HepG2 (cell line): ENCODE results near the gene KAZN. TPM values are rescaled to one million over a fixed set of nuclear protein-coding genes. Genes with fewer than 3 reads are reported as not detected.

ENCODE experiments used
- FOXC1 ChIP-seq: sonication (generic); formaldehyde crosslinking; IDR thresholded peaks from 2 replicates; pipeline ENCODE4 v1.8.0; 2022; ENCODE audit warnings: mild to moderate bottlenecking, missing genetic modification reagents, borderline replicate concordance
- GATA4 ChIP-seq: sonication (generic); IDR thresholded peaks from 2 replicates; pipeline ENCODE4 v1.6.1; 2016; ENCODE audit warnings: antibody characterized with exemption, low read depth, borderline replicate concordance
- NFYC ChIP-seq: IDR thresholded peaks from 2 replicates; pipeline ENCODE4 v1.6.1; 2016; ENCODE audit warnings: missing genetic modification reagents, missing compliant biosample characterization
- NR2F6 ChIP-seq, 2 experiments: IDR thresholded peaks; 2 replicates each; pipeline ENCODE4 v1.6.1; 2016; ENCODE audit warnings: antibody characterized with exemption in 1 of 2, mild to moderate bottlenecking in 1 of 2
- ONECUT2 ChIP-seq: sonication (generic); formaldehyde crosslinking; IDR thresholded peaks from 2 replicates; pipeline ENCODE4 v1.4.0; 2020; ENCODE audit warnings: missing genetic modification reagents
- PPARG ChIP-seq: conservative IDR thresholded peaks from 2 replicates; pipeline ENCODE4 v1.6.1; 2016; ENCODE audit warnings: missing biosample characterization, missing genetic modification reagents
- RORA ChIP-seq: sonication (generic); formaldehyde crosslinking; IDR thresholded peaks from 2 replicates; pipeline ENCODE4 v1.5.0; 2020; ENCODE audit warnings: mild to moderate bottlenecking, missing genetic modification reagents, moderate library complexity
- RXRB ChIP-seq: IDR thresholded peaks from 2 replicates; pipeline ENCODE4 v1.6.1; 2016; ENCODE audit warnings: borderline replicate concordance, missing genetic modification reagents, missing compliant biosample characterization
- SMAD9 ChIP-seq: sonication (generic); formaldehyde crosslinking; IDR thresholded peaks from 2 replicates; pipeline ENCODE4 v1.5.1; 2020; ENCODE audit warnings: mild to moderate bottlenecking, missing genetic modification reagents
- SMYD3 ChIP-seq: sonication (generic); formaldehyde crosslinking; IDR thresholded peaks from 2 replicates; pipeline ENCODE4 v1.8.1; 2023; ENCODE audit warnings: mild to moderate bottlenecking, missing genetic modification reagents
- ZNF12 ChIP-seq: sonication (generic); formaldehyde crosslinking; IDR thresholded peaks from 2 replicates; pipeline ENCODE4 v1.5.0; 2020; ENCODE audit warnings: missing genetic modification reagents
- ZNF282 ChIP-seq: fragments of 450-650 bp; IDR thresholded peaks from 2 replicates; pipeline ENCODE4 v1.6.1; 2018; ENCODE audit not compliant: partially characterized antibody
- ZNF354B ChIP-seq: sonication (generic); formaldehyde crosslinking; IDR thresholded peaks from 2 replicates; pipeline ENCODE4 v1.8.0; 2022; ENCODE audit warnings: mild to moderate bottlenecking, missing genetic modification reagents
- ZNF547 ChIP-seq: sonication (generic); formaldehyde crosslinking; IDR thresholded peaks from 2 replicates; pipeline ENCODE4 v1.5.1; 2020; ENCODE audit warnings: mild to moderate bottlenecking, missing genetic modification reagents
- ZNF775 ChIP-seq: sonication (generic); formaldehyde crosslinking; IDR thresholded peaks from 2 replicates; pipeline ENCODE4 v1.4.0; 2020; ENCODE audit warnings: missing genetic modification reagents, mild to moderate bottlenecking, moderate library complexity, borderline replicate concordance
- polyA plus RNA-seq, 8 experiments: library from polyadenylated mRNA; depleted of rRNA in 3 of 8; stranded (reverse) in 7 of 8; unstranded in 1 of 8; fragments of >200 nt; fragmentation: Illumina TruSeq in 4 of 8; extraction: Trizol in 4 of 8; gene quantifications; 2 replicates each; pipeline versions ENCODE4 v1.2.1 to v1.2.3, GENCODE V29; 2011 to 2016; ENCODE audit warnings: low read depth in 4 of 8, missing spikeins in 1 of 8, mixed read lengths in 1 of 8; ENCODE audit not compliant: insufficient read depth in 1 of 8
- total RNA-seq, 5 experiments: library from RNA; depleted of rRNA; stranded (reverse); fragments of >200 nt; fragmentation: Illumina TruSeq; extraction: Trizol; gene quantifications; 2 replicates each; pipeline ENCODE4 v1.2.3, GENCODE V29; 2016; ENCODE audit warnings: low read depth in 1 of 5
- TF ChIP-seq, protein P1 (sequence below): IDR thresholded peaks from 2 replicates; pipeline ENCODE4 v1.6.1; 2016; ENCODE audit warnings: missing compliant biosample characterization, missing genetic modification reagents, borderline replicate concordance
- TF ChIP-seq, protein P2 (sequence below): sonication (generic); formaldehyde crosslinking; IDR thresholded peaks from 2 replicates; pipeline ENCODE4 v1.4.0; 2020; ENCODE audit warnings: missing genetic modification reagents, borderline replicate concordance
- TF ChIP-seq, protein P3 (sequence below): sonication (generic); formaldehyde crosslinking; IDR thresholded peaks from 2 replicates; pipeline ENCODE4 v1.9.0; 2021; ENCODE audit warnings: missing genetic modification reagents, mild to moderate bottlenecking, borderline replicate concordance
- TF ChIP-seq, protein P4 (sequence below): IDR thresholded peaks from 2 replicates; pipeline ENCODE4 v1.6.1; 2018; ENCODE audit warnings: missing genetic modification reagents, mild to moderate bottlenecking, missing compliant biosample characterization

The KAZN gene
- total and polyA plus RNA-seq, 2 of the 13 experiments (the other 11 are each of a cell fraction or from before 2014, with no cell fraction given): 10.4 to 13.5 TPM

DNA sequence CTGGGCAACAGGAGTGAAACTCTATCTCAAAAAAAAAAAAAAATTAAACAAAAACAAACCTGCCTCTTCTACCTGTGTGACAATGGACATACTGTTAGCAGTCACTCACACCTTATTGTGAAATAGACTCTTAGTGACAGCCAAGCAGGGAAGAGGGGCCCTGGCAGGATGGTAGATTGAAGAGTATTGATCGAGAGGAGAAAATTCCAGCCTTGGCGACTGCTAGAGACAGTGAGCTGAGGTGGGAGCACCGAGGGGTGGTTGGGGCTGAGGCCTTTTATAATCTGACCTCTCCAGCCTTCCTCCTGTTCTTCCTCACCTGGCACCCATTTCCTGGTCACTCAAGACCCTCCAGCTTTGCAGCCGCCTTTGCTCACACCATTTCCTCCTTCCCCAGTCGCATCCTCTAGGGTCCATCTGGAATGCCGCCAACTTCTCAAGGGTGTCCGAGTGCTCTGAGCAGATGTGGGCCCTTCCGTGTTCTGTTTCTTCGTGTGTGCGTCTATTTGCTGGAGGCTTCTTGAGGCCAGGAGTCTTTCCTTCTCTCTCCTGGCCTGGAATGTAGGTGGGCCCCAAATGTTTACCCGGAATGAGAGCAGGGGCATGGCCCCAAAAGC lies 358.2 kb downstream of the KAZN start (continued):
- TF ChIP-seq, protein P1, sequence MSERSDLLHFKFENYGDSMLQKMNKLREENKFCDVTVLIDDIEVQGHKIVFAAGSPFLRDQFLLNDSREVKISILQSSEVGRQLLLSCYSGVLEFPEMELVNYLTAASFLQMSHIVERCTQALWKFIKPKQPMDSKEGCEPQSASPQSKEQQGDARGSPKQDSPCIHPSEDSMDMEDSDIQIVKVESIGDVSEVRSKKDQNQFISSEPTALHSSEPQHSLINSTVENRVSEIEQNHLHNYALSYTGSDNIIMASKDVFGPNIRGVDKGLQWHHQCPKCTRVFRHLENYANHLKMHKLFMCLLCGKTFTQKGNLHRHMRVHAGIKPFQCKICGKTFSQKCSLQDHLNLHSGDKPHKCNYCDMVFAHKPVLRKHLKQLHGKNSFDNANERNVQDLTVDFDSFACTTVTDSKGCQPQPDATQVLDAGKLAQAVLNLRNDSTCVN (CRISPR knock-in tag): no peak
- peak; percentile 96 for TF ChIP-seq ONECUT2
- TF ChIP-seq SMYD3 (CRISPR knock-in tag): no peak
- TF ChIP-seq ZNF354B: no peak
- TF ChIP-seq, protein P2, sequence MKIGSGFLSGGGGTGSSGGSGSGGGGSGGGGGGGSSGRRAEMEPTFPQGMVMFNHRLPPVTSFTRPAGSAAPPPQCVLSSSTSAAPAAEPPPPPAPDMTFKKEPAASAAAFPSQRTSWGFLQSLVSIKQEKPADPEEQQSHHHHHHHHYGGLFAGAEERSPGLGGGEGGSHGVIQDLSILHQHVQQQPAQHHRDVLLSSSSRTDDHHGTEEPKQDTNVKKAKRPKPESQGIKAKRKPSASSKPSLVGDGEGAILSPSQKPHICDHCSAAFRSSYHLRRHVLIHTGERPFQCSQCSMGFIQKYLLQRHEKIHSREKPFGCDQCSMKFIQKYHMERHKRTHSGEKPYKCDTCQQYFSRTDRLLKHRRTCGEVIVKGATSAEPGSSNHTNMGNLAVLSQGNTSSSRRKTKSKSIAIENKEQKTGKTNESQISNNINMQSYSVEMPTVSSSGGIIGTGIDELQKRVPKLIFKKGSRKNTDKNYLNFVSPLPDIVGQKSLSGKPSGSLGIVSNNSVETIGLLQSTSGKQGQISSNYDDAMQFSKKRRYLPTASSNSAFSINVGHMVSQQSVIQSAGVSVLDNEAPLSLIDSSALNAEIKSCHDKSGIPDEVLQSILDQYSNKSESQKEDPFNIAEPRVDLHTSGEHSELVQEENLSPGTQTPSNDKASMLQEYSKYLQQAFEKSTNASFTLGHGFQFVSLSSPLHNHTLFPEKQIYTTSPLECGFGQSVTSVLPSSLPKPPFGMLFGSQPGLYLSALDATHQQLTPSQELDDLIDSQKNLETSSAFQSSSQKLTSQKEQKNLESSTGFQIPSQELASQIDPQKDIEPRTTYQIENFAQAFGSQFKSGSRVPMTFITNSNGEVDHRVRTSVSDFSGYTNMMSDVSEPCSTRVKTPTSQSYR (CRISPR knock-in tag): 0 out of 2 replicates have a peak, but pooled peaks have one; percentile 43
- no peak for TF ChIP-seq FOXC1
- TF ChIP-seq ZNF282: no peak
- no peak for TF ChIP-seq NFYC
- peak; percentile 60 for TF ChIP-seq NR2F6 (IDR thresholded peaks at IDR 0.05)
- TF ChIP-seq NR2F6 (CRISPR knock-in tag; IDR thresholded peaks at IDR 0.05): peak; percentile 71
- 0 out of 2 replicates have a peak, but pooled peaks have one; percentile 21 for TF ChIP-seq ZNF12 (CRISPR knock-in tag)
- no peak for TF ChIP-seq ZNF775
- TF ChIP-seq GATA4: peak; percentile 69; the same call in 1 of the 2 replicates
- TF ChIP-seq, protein P3, sequence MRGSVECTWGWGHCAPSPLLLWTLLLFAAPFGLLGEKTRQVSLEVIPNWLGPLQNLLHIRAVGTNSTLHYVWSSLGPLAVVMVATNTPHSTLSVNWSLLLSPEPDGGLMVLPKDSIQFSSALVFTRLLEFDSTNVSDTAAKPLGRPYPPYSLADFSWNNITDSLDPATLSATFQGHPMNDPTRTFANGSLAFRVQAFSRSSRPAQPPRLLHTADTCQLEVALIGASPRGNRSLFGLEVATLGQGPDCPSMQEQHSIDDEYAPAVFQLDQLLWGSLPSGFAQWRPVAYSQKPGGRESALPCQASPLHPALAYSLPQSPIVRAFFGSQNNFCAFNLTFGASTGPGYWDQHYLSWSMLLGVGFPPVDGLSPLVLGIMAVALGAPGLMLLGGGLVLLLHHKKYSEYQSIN (CRISPR knock-in tag): no peak
- peak; percentile 75 for TF ChIP-seq RXRB
- TF ChIP-seq SMAD9 (CRISPR knock-in tag): no peak
- TF ChIP-seq, protein P4, sequence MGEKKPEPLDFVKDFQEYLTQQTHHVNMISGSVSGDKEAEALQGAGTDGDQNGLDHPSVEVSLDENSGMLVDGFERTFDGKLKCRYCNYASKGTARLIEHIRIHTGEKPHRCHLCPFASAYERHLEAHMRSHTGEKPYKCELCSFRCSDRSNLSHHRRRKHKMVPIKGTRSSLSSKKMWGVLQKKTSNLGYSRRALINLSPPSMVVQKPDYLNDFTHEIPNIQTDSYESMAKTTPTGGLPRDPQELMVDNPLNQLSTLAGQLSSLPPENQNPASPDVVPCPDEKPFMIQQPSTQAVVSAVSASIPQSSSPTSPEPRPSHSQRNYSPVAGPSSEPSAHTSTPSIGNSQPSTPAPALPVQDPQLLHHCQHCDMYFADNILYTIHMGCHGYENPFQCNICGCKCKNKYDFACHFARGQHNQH (CRISPR knock-in tag): 0 out of 2 replicates have a peak, but pooled peaks have one; percentile 38
- no peak for TF ChIP-seq RORA (CRISPR knock-in tag)
- peak; percentile 66; the same call in 1 of the 2 replicates for TF ChIP-seq PPARG
- TF ChIP-seq ZNF547 (CRISPR knock-in tag): no peak
